ENCODE measurements around the gene ARSG. TPM values are rescaled to one million over a fixed set of nuclear protein-coding genes. Genes with fewer than 3 reads are reported as not detected.
"Not testable (repeated sequence)": the region's sequence is repeated elsewhere in the genome, so short reads cannot be mapped to it uniquely, and the experiment has no call there.

ARSG gene
- total and polyA plus RNA-seq, 2 donors (not counting 3 experiments of a cell fraction or from before 2014, with no cell fraction given) = 3.9 to 7.0 TPM

DNA sequence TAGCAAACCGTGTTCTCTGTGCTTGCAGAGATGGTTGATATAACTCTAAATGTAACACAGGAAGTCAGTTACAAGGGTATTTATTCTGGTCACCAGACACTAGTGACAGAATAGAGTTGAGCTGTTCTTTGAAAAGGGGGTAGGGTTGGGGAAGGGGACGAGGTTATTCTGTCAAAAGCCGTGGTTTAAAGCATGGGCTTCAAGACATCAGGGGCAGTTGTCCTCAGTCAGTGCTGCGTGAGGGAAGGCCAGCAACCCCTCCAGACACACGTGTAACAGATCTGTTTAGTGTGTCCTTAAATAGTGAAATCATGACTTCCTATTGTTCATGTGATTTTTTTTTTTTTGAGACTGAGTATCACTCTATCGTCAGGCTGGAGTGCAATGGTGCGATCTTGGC, 37.9 kb upstream of the ARSG start:
- H3K9me1 ChIP-seq (replicated peaks; ENCODE audit: control insufficient read depth, extremely low read depth, insufficient read depth, low read length); H2AFZ ChIP-seq (ENCODE audit: low read depth, low read length); H3K79me2 ChIP-seq (ENCODE audit: control insufficient read depth, insufficient read depth, low read length); CTCF ChIA-PET; H3K9ac ChIP-seq (replicated peaks; ENCODE audit: extremely low read depth, insufficient read depth, low read length); H3K27me3 ChIP-seq (ENCODE audit: control insufficient read depth in 2 of 2, insufficient read depth in 2 of 2, low read length in 2 of 2); H3K4me2 ChIP-seq (ENCODE audit: insufficient read depth, low read length); POLR2A ChIA-PET; dilution Hi-C loops (cut with MboI; ENCODE audit: extremely low pct_ligation_motif_present, low sequenced_read_pairs); BruUV-seq (replicated peaks); DNase-seq (ENCODE audit: low read depth, low spot score); H4K20me1 ChIP-seq (replicated peaks; ENCODE audit: control insufficient read depth, extremely low read depth, insufficient read depth, low read length); H3K36me3 ChIP-seq (ENCODE audit: control insufficient read depth in 2 of 2, extremely low read depth in 1 of 2, insufficient read depth in 2 of 2, low read length in 2 of 2); H3K4me3 ChIP-seq (replicated peaks in 1 of 3; ENCODE audit: insufficient read depth in 1 of 3, low read depth in 1 of 3, low read length in 3 of 3); H3K27ac ChIP-seq (ENCODE audit: insufficient read depth, low read depth, low read length); FAIRE-seq; H3K9me3 ChIP-seq (replicated peaks; ENCODE audit: control insufficient read depth, insufficient read depth, low read length); intact Hi-C loops (cut with micrococcal nuclease): not testable (repeated sequence)
- peaks cover 17% of the 10 kb centered on the region for H3K4me1 ChIP-seq (ENCODE audit: control insufficient read depth, extremely low read depth, insufficient read depth, low read length)

DNA sequence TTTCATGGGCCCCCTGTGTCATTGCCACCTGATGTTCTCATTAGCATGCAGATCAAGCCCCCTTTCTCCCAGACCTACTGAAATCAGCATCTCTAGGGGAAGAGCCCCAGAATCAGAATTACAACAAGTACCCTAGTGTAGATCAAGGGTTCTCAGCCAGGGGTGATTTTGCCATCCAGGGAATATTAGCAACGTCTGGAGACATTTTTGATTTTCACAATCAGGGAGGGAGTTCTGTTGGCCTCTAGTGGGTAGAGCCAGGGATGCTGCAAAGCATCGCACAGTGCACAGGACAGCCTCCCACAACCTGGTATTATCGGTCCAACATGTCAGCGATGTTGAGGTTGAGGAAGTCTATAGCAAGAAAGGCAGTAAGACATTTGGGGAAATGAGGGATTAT, 36.1 kb upstream of the ARSG start:
- TF ChIP-seq, protein P1, sequence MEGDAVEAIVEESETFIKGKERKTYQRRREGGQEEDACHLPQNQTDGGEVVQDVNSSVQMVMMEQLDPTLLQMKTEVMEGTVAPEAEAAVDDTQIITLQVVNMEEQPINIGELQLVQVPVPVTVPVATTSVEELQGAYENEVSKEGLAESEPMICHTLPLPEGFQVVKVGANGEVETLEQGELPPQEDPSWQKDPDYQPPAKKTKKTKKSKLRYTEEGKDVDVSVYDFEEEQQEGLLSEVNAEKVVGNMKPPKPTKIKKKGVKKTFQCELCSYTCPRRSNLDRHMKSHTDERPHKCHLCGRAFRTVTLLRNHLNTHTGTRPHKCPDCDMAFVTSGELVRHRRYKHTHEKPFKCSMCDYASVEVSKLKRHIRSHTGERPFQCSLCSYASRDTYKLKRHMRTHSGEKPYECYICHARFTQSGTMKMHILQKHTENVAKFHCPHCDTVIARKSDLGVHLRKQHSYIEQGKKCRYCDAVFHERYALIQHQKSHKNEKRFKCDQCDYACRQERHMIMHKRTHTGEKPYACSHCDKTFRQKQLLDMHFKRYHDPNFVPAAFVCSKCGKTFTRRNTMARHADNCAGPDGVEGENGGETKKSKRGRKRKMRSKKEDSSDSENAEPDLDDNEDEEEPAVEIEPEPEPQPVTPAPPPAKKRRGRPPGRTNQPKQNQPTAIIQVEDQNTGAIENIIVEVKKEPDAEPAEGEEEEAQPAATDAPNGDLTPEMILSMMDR (IDR thresholded peaks at IDR 0.05; ENCODE audit: extremely low read depth in 1 of 2, insufficient read depth in 1 of 2, low read depth in 1 of 2, low read length in 2 of 2) = no peak
- TF ChIP-seq JUN (IDR thresholded peaks at IDR 0.05; ENCODE audit: borderline replicate concordance, insufficient read depth, insufficient read length, low read depth) = no peak
- TF ChIP-seq MYC (IDR thresholded peaks at IDR 0.05; ENCODE audit: low read depth, low read length) = no peak
- TF ChIP-seq POLR2A (IDR thresholded peaks at IDR 0.05; ENCODE audit: low read depth, low read length) = no peak
- TF ChIP-seq EZH2 (IDR thresholded peaks at IDR 0.05; ENCODE audit: borderline replicate concordance, low read depth, low read length, severe bottlenecking) = no peak
- no peak for TF ChIP-seq POLR2AphosphoS5 (IDR thresholded peaks at IDR 0.05; ENCODE audit: insufficient read depth, low read depth, low read length)
- TF ChIP-seq GATA2 (IDR thresholded peaks at IDR 0.05; ENCODE audit: insufficient read depth, insufficient read length, low read depth, low read length) = no peak
- TF ChIP-seq FOS (IDR thresholded peaks at IDR 0.05; ENCODE audit: borderline replicate concordance, insufficient read depth, low read length) = no peak
- TF ChIP-seq, protein P2, sequence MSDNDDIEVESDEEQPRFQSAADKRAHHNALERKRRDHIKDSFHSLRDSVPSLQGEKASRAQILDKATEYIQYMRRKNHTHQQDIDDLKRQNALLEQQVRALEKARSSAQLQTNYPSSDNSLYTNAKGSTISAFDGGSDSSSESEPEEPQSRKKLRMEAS (IDR thresholded peaks at IDR 0.05; ENCODE audit: insufficient read depth, insufficient read length) = no peak
- Histone ChIP-seq H3K36me3 (ENCODE audit: control insufficient read depth in 2 of 2, extremely low read depth in 1 of 2, insufficient read depth in 2 of 2, low read length in 2 of 2) (peaks cover 0 to 2% of the 10 kb centered on the region in 2 experiments), H3K4me3 (replicated peaks in 1 of 3; ENCODE audit: insufficient read depth in 1 of 3, low read depth in 1 of 3, low read length in 3 of 3) (no peak overlapping the region), H4K20me1 (replicated peaks; ENCODE audit: control insufficient read depth, extremely low read depth, insufficient read depth, low read length) (no peaks in the 10 kb centered on the region), H3K9me3 (replicated peaks; ENCODE audit: control insufficient read depth, insufficient read depth, low read length) (no peaks in the 10 kb centered on the region), H3K9me1 (replicated peaks; ENCODE audit: control insufficient read depth, extremely low read depth, insufficient read depth, low read length) (no peaks in the 10 kb centered on the region), H3K9ac (replicated peaks; ENCODE audit: extremely low read depth, insufficient read depth, low read length) (no peak overlapping the region), H2AFZ (ENCODE audit: low read depth, low read length) (no peak overlapping the region), H3K4me2 (ENCODE audit: insufficient read depth, low read length) (no peak overlapping the region), H3K27ac (ENCODE audit: insufficient read depth, low read depth, low read length) (no peak overlapping the region), H3K27me3 (ENCODE audit: control insufficient read depth in 2 of 2, insufficient read depth in 2 of 2, low read length in 2 of 2) (no peaks in the 10 kb centered on the region), H3K4me1 (ENCODE audit: control insufficient read depth, extremely low read depth, insufficient read depth, low read length) (peaks cover 20% of the 10 kb centered on the region), H3K79me2 (ENCODE audit: control insufficient read depth, insufficient read depth, low read length) (no peaks in the 10 kb centered on the region)
- no TSS peak for BruUV-seq (replicated peaks)
- ChIA-PET POLR2A (interaction anchor here (0.5 kb wide), 1 partner anchor 111 kb away, joined by 3 read pairs; no protein-coding TSS in a partner anchor), CTCF (no interaction called here)
- intact Hi-C loops (cut with micrococcal nuclease) (loop anchor here (5.0 kb wide), 1 partner anchor 257 kb away; the partner anchor contains the start of gene PRKAR1A), dilution Hi-C loops (cut with MboI; ENCODE audit: extremely low pct_ligation_motif_present, low sequenced_read_pairs) (no loop called here)
- no peak for FAIRE-seq
- no peak for DNase-seq (ENCODE audit: low read depth, low spot score)
